Peyer's patch (tissue), 4 donors: ENCODE measurements around the gene FBXO48.

Experiments
- CTCF ChIP-seq, 6 experiments: fragments of 450-650 bp in 4 of 6; fragments of 200-600 bp in 2 of 6; sonication (generic) in 1 of 6; IDR thresholded peaks; one replicate each; pipeline ENCODE4 v1.5.1; 2017 to 2019; ENCODE audit warnings: antibody characterized with exemption in 6 of 6, mild to moderate bottlenecking in 3 of 6, moderate library complexity in 1 of 6
- POLR2A ChIP-seq, 2 donors: fragments of 450-650 bp; IDR thresholded peaks; one replicate each; pipeline ENCODE4 v1.5.1; 2017; ENCODE audit warnings: antibody characterized with exemption in 2 of 2, mild to moderate bottlenecking in 2 of 2, moderate library complexity in 2 of 2

- TF ChIP-seq CTCF (IDR thresholded peaks at IDR 0.05) (no peak), POLR2A (IDR thresholded peaks at IDR 0.05) (no peak)
Measured at GRCh38 chr2:68423966-68424650, 43.0 kb downstream of the FBXO48 start.
